B cell (primary cell): Measurements from ENCODE around the gene CAPG.

Source experiments
- CTCF ChIP-seq: fragments of 200-600 bp; IDR thresholded peaks from one replicate; pipeline ENCODE4 v1.8.0; 2022; ENCODE audit warnings: antibody characterized with exemption, mild to moderate bottlenecking
- EZH2 ChIP-seq: IDR thresholded peaks from 2 replicates; pipeline ENCODE4 v1.6.1; 2012; ENCODE audit warnings: borderline replicate concordance, low read depth, mild to moderate bottlenecking, moderate library complexity, low read length; ENCODE audit not compliant: insufficient read depth, poor library complexity, severe bottlenecking

GRCh38 chr2:85395912-85396475 is 14.2 kb downstream of the CAPG start:
- no peak for TF ChIP-seq CTCF
- TF ChIP-seq EZH2, result no peak
